Stomach smooth muscle (tissue), 2 donors: Measurements from ENCODE around the gene SAMD4B.

Experiments
- H3K27ac ChIP-seq: one replicate; pipeline ENCODE4 v1.7.0; 2013; ENCODE audit warnings: mild to moderate bottlenecking, low read length, inconsistent platforms
- H3K27me3 ChIP-seq, 2 donors: one replicate each; pipeline ENCODE4 v1.7.0; 2013; ENCODE audit warnings: low read length in 2 of 2; ENCODE audit not compliant: insufficient read depth in 2 of 2, control insufficient read depth in 1 of 2
- H3K36me3 ChIP-seq, 2 donors: one replicate each; pipeline ENCODE4 v1.7.0; 2013; ENCODE audit warnings: low read length in 2 of 2; ENCODE audit not compliant: control insufficient read depth in 2 of 2, insufficient read depth in 2 of 2
- H3K4me1 ChIP-seq: one replicate; pipeline ENCODE4 v1.7.0; 2013; ENCODE audit warnings: low read length; ENCODE audit not compliant: control insufficient read depth, insufficient read depth
- H3K4me3 ChIP-seq, 2 donors: one replicate each; pipeline ENCODE4 v1.7.0; 2013; ENCODE audit warnings: low read length in 2 of 2
- H3K9ac ChIP-seq, 2 donors: one replicate each; pipeline ENCODE4 v1.7.0; 2013; ENCODE audit warnings: low read length in 2 of 2, mild to moderate bottlenecking in 1 of 2
- H3K9me3 ChIP-seq, 2 donors: one replicate each; pipeline ENCODE4 v1.7.0; 2013; ENCODE audit warnings: low read length in 2 of 2; ENCODE audit not compliant: control insufficient read depth in 2 of 2
- donor health status: healthy.
- donor health status: Pancreatic carcinoma.

SAMD4B gene

DNA sequence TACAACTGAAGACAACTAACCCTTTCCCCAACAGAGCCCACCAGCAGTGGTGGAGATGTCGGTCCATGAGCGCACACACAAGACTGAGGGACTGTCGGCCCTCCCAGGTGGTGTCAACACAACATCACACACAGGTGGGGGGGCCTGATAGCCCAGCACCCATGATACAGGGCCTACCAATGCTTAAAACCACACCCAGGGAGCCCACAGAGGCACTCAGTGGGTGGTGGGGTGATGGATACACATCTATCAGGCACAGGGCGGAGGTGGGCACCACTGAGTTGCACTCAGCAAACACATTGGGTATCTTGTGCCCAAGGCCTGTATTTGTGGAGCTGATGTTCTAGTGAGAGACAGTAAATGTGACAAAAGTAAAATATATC lies 57.4 kb downstream of the SAMD4B start:
- peaks cover 50% of the 10 kb centered on the region for H3K4me1 ChIP-seq
- H3K9ac ChIP-seq = no peak overlapping the region
- H3K4me3 ChIP-seq = no peak overlapping the region
- peak overlapping the region; percentile 11 for H3K27ac ChIP-seq
- H3K36me3 ChIP-seq = peaks cover 7 to 12% of the 10 kb centered on the region in 2 donors
- no peaks in the 10 kb centered on the region for H3K9me3 ChIP-seq
- no peaks in the 10 kb centered on the region for H3K27me3 ChIP-seq

DNA sequence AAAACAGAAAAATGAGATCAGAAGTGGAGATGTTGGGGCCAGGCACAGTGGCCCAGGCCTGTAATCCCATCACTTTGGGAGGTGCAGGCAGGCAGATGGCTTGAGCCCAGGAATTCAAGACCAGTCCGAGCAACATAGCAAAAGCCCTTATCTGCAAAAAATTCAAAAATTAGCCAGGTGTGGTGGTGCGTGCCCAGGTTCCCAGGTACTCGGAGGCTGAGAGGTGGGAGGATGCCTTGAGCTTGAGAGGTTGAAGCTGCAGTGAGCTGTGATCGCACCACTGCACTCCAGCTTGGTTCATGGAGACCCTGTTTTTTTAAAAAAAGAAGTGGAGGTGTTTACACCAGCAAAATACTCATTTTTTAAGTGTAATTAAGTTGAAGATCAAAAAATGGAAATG lies 57.8 kb downstream of the SAMD4B start:
- H3K4me3 ChIP-seq = no peak overlapping the region
- H3K9ac ChIP-seq = no peak overlapping the region
- H3K9me3 ChIP-seq = no peaks in the 10 kb centered on the region
- H3K27ac ChIP-seq = peak overlapping the region; percentile 31
- peaks cover 4 to 10% of the 10 kb centered on the region in 2 donors for H3K36me3 ChIP-seq
- peaks cover 52% of the 10 kb centered on the region for H3K4me1 ChIP-seq
- no peaks in the 10 kb centered on the region for H3K27me3 ChIP-seq

DNA sequence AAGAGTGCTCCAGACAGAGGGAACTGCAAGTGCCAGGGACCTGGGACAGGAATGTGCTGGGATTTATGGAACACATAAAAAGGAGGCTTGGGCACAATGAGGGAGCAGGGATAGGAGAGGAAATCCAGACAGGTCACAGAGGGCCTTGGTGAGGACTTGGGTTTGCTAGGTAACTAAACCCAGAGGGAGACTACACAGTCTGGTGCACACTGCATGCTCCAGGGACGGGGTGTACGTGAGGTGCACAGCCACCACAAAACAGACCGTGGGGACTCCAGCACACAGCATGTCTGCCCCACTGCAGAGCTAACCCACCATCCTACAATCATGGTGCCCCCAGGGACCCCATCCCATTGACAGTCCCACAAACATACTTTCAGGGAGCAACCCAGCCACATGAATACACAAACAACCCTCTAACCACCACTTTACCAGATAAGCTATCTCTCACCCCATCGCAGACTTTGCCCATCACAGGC lies 58.9 kb downstream of the SAMD4B start:
- peaks cover 58% of the 10 kb centered on the region for H3K4me1 ChIP-seq
- H3K9ac ChIP-seq = peak overlapping the region in 1 of 2 donors; percentile 13
- peak overlapping the region; percentile 100 for H3K27ac ChIP-seq
- H3K27me3 ChIP-seq = no peaks in the 10 kb centered on the region
- H3K9me3 ChIP-seq = no peaks in the 10 kb centered on the region
- peaks cover 0 to 5% of the 10 kb centered on the region in 2 donors for H3K36me3 ChIP-seq
- no peak overlapping the region for H3K4me3 ChIP-seq

DNA sequence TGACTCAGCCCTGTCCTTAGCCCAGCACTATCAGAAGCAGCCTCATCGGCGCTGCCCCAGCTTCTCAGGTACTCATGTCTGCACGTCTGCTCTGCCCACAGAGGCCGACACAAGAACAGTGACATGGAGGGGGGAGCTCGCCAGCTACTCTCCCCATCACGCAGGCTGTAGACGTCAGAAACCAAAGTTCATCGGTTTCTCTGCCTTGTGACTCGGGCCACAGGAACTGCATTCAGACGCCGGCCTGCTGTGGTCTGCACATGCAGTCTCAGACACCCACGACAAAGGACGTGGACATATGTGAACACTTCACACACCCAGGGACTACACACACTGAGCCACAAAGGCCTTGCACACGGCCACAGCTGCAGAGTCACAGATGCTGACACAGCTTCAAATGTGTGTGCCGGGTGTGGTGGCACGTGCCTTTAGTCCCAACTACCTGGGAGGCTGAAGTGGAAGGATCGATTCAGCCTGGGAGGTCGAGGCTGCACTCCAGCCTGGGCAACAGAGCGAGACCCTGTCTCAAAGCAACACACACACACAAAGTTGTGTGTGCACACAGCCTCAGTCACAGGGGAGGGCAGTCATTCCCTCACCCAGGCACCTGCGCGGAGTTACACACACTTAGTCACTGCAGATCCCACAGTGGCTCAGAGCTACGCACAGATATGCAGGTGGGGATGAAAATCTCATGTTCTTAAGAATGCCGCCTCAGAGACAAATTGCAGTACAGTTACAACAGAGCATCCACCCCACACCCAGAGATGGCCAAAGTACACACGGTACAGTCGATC lies 59.5 kb downstream of the SAMD4B start:
- Histone ChIP-seq H3K36me3 (peaks cover 0 to 5% of the 10 kb centered on the region in 2 donors), H3K4me1 (peaks cover 60% of the 10 kb centered on the region), H3K9me3 (no peaks in the 10 kb centered on the region), H3K4me3 (peak overlapping the region; percentile 14 to 72), H3K27ac (peak overlapping the region; percentile 100), H3K9ac (peak overlapping the region; percentile 66 to 97), H3K27me3 (no peaks in the 10 kb centered on the region)

DNA sequence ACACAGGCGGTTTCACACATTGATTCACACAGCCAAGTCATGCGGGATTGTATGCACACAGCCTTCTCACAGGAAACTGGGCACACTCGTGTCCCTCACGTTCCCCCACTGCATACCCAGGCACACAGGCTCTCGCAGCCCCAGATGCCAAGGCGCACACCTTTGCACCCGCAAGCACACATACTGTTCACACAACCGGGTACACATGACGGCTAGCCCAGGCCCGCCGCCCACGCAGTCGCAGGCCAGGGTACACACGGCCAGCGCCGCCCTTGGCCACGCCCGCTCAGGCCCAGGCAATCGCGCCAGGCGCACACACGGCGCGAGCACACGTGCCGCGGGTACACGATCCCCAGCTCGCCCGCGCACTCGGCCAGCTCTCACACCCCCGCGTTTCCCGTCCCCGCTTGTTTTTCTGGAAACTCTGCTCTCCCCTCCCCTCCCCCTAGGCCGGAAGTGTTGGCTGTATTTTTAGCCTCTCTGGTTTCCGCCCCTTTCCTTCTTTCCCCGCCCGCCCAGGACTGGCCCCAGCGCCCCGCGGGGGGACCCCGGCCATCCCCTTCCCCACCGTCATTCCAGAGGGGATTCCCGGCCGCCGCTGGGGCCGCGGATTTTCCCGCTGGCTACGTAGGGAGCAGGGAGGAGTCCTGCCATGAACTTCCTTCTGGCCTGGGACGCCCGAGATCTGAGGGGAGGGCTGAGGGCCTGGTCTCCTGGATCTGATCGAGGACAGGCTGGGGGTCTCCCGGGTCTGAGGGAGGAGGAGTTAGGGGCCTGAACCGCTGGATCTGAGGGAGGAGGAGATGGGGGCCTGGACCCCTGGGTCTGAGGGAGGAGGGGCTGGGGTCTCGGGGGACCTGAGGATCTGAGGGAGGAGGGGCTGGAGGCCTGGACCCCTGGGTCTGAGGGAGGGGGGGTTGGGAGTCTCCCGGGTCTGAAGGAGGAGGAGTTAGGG lies 60.4 kb downstream of the SAMD4B start:
- Histone ChIP-seq H3K9ac (peak overlapping the region; percentile 96 to 97), H3K36me3 (peaks cover 3 to 7% of the 10 kb centered on the region in 2 donors), H3K27ac (peak overlapping the region; percentile 100), H3K9me3 (no peaks in the 10 kb centered on the region), H3K27me3 (no peaks in the 10 kb centered on the region), H3K4me1 (peaks cover 53% of the 10 kb centered on the region), H3K4me3 (peak overlapping the region; percentile 31 to 72)

DNA sequence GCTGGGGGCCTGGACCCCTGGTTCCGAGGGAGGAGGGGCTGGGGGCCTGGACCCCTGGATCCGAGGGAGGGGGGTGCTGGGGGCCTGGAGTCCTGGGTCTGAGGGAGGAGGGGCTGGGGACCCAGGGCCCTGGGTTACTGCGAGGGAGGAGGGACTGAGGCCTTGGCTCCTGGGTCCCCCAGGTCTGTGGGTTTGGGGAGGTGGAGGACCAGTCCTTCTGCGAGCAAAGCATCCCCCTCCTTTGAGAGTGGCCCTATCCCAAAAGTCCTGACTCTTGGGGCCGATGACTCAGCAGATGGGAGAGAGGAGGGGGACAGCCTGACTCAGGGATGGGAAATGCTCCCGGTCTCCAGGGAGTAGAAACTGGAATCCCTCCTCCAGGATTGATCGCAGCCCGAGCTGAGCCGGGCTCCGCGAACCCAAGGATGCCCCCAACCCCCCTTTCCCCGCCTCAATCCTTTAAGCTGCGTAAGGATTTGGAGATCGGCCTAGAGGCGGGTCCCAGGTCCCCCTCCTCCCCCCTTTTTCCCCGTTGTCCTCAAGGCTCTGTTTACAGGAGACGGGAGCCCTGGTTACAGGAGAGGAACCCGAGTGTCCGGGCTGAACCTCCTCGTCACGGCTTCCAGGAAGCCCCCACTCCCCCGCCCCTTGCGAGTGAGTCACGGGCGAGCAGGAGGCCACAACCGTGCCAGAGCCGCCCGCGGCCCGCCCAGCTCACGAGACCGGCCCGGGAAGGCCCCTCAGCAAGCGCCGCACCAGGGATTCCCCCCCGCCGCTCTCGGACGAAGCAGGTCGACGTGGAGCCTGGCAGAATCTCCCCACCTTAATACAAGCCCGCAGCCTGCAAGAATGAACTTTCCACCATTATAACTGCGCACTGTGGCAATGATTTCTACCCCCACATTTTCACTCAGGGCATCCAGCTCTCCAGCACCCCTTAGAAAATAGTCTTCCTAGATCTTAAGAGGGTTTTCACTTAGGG lies 61.4 kb downstream of the SAMD4B start:
- Histone ChIP-seq H3K4me3 (peak overlapping the region; percentile 47 to 72), H3K36me3 (peaks cover 11 to 17% of the 10 kb centered on the region in 2 donors), H3K9ac (peak overlapping the region; percentile 96 to 97), H3K27ac (peak overlapping the region; percentile 100), H3K9me3 (no peaks in the 10 kb centered on the region), H3K27me3 (no peaks in the 10 kb centered on the region), H3K4me1 (peaks cover 46% of the 10 kb centered on the region)

DNA sequence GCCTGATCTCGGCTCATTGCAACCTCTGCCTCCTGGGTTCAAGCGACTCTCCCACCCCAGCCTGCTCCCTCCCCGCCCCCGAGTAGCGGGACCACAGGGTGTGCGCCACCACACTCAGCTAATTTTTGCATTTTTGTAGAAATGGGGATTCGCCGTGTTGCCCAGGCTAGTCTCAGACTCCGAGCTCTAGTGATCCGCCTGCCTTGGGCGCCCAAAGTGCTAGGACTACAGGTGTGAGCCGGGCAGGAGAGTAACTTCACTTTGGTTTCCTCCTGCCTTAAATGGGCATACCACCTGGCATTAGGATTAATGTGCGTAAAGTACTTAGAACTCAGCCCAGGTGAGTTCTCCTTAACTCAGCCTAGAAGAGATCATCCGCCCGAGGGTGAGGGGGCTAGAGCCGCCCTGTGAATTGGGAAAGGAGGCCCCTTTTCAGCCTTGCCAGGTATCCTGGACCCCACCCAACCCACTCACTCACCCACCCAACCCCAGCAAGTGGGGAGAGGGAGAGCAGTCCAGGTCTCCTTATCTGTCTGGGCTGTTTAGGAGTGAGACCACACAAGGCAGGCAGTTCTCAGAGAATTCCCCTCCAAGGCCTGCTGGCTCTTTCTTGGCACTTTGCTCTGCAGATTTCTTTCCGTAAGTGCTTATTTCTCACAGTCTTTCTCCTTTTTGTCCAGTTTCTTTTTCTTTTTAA lies 63.2 kb downstream of the SAMD4B start:
- no peaks in the 10 kb centered on the region for H3K9me3 ChIP-seq
- H3K27me3 ChIP-seq = no peaks in the 10 kb centered on the region
- H3K36me3 ChIP-seq = peaks cover 11 to 20% of the 10 kb centered on the region in 2 donors
- H3K4me1 ChIP-seq = peaks cover 51% of the 10 kb centered on the region
- peak overlapping the region; percentile 100 for H3K27ac ChIP-seq
- peak overlapping the region; percentile 25 to 74 for H3K4me3 ChIP-seq
- H3K9ac ChIP-seq = peak overlapping the region; percentile 90 to 96

DNA sequence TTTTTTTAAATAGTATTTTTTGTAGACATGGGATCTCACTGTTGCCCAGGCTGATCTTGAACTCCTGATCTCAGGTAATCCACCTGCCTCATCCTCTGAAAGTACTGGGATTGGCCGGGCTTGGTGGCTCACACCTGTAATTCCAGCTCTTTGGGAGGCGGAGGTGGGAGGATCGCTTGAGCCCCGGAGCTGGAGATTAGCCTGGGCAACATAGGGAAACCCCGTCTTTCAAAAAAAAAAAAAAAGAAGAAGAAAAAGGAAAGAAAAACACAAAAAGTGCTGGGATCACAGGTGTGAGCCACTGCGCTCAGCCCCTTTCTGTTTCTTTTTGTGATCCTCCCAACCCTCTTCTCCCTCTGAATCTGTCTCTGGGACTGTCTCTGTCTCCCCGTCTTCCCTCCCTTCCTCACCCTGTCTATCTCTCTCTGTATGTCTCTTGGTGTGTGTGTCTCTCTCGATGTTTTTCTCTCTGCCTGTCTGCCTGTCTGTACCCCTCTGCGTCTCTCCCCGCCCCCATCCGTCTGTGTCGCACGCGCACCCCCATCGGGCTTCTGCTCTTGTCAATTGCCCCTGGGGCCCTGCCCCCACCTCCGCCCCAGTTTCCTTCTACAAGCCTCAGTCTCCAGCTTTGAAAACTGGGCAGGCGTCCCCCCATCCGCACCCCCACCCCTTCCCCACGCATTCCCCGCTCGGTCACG lies 63.9 kb downstream of the SAMD4B start:
- no peaks in the 10 kb centered on the region for H3K27me3 ChIP-seq
- no peaks in the 10 kb centered on the region for H3K9me3 ChIP-seq
- peaks cover 55% of the 10 kb centered on the region for H3K4me1 ChIP-seq
- peak overlapping the region; percentile 100 for H3K27ac ChIP-seq
- peak overlapping the region; percentile 66 to 74 for H3K4me3 ChIP-seq
- H3K9ac ChIP-seq = peak overlapping the region; percentile 90 to 96
- H3K36me3 ChIP-seq = peaks cover 11 to 20% of the 10 kb centered on the region in 2 donors
